Vagina (tissue), 2 donors: Measurements from ENCODE around the gene RAB3B.

Source experiments
- CTCF ChIP-seq, 3 experiments: fragments of 450-650 bp in 2 of 3; fragments of 200-600 bp in 1 of 3; sonication (generic) in 1 of 3; IDR thresholded peaks; one replicate each; pipeline ENCODE4 v1.5.1; 2017 to 2019; ENCODE audit warnings: antibody characterized with exemption in 3 of 3, mild to moderate bottlenecking in 2 of 3, moderate library complexity in 2 of 3
- POLR2A ChIP-seq, 2 donors: fragments of 450-650 bp; IDR thresholded peaks; one replicate each; pipeline ENCODE4 v1.6.1; 2017; ENCODE audit warnings: antibody characterized with exemption in 2 of 2, mild to moderate bottlenecking in 2 of 2, moderate library complexity in 2 of 2
- POLR2AphosphoS5 ChIP-seq, 2 donors: sonication (generic); formaldehyde crosslinking; IDR thresholded peaks; one replicate each; pipeline ENCODE4 v1.9.0; 2017; ENCODE audit warnings: antibody characterized with exemption in 2 of 2, mild to moderate bottlenecking in 2 of 2, low read depth in 1 of 2; ENCODE audit not compliant: insufficient read depth in 1 of 2

GRCh38 chr1:51945591-51945990 lies 44.9 kb downstream of the RAB3B start:
- TF ChIP-seq CTCF (IDR thresholded peaks at IDR 0.05) (no peak), POLR2A (IDR thresholded peaks at IDR 0.05) (no peak), POLR2AphosphoS5 (IDR thresholded peaks at IDR 0.05; ENCODE audit: insufficient read depth in 1 of 2, low read depth in 1 of 2) (no peak)
